BE2C (cell line): ENCODE measurements around the gene HRH1. TPM values are rescaled to one million over a fixed set of nuclear protein-coding genes. Genes with fewer than 3 reads are reported as not detected.
A peak's percentile ranks its signal among the peaks of the same experiment; 100 is the strongest.
"Not testable (repeated sequence)": the region's sequence is repeated elsewhere in the genome, so short reads cannot be mapped to it uniquely, and the experiment has no call there.

Experiments
- DNase-seq: peaks from one replicate; pipeline ENCODE4 v3.0.0-alpha.2; 2020
- H3K27me3 ChIP-seq: fragments of 250-450 bp; sonication (Bioruptor Pico); 2 replicates; pipeline ENCODE4 v1.5.1; 2020; ENCODE audit warnings: mild to moderate bottlenecking
- H3K36me3 ChIP-seq: fragments of 250-450 bp; sonication (Bioruptor Pico); 2 replicates; pipeline ENCODE4 v1.5.1; 2020; ENCODE audit warnings: mild to moderate bottlenecking
- H3K4me1 ChIP-seq: fragments of 250-450 bp; sonication (Bioruptor Pico); 2 replicates; pipeline ENCODE4 v1.5.1; 2020
- H3K4me3 ChIP-seq: 2 replicates; pipeline ENCODE4 v1.5.1; 2011; ENCODE audit warnings: low read depth, low read length
- H3K9me3 ChIP-seq: fragments of 250-450 bp; sonication (Bioruptor Pico); 2 replicates; pipeline ENCODE4 v1.5.1; 2020
- polyA plus RNA-seq: library from polyadenylated mRNA; unstranded; fragments of >200 nt; gene quantifications from one replicate; pipeline ENCODE4 v1.2.1, GENCODE V29; 2012; ENCODE audit warnings: low read depth, missing spikeins; ENCODE audit not compliant: insufficient read length, insufficient read depth
- TF ChIP-seq, protein P1 (sequence below): IDR thresholded peaks from 2 replicates; pipeline ENCODE4 v1.5.1; 2012; ENCODE audit warnings: mild to moderate bottlenecking, low read depth, low read length

Gene HRH1, protein sequence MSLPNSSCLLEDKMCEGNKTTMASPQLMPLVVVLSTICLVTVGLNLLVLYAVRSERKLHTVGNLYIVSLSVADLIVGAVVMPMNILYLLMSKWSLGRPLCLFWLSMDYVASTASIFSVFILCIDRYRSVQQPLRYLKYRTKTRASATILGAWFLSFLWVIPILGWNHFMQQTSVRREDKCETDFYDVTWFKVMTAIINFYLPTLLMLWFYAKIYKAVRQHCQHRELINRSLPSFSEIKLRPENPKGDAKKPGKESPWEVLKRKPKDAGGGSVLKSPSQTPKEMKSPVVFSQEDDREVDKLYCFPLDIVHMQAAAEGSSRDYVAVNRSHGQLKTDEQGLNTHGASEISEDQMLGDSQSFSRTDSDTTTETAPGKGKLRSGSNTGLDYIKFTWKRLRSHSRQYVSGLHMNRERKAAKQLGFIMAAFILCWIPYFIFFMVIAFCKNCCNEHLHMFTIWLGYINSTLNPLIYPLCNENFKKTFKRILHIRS
- 0.28 TPM for polyA plus RNA-seq

DNA sequence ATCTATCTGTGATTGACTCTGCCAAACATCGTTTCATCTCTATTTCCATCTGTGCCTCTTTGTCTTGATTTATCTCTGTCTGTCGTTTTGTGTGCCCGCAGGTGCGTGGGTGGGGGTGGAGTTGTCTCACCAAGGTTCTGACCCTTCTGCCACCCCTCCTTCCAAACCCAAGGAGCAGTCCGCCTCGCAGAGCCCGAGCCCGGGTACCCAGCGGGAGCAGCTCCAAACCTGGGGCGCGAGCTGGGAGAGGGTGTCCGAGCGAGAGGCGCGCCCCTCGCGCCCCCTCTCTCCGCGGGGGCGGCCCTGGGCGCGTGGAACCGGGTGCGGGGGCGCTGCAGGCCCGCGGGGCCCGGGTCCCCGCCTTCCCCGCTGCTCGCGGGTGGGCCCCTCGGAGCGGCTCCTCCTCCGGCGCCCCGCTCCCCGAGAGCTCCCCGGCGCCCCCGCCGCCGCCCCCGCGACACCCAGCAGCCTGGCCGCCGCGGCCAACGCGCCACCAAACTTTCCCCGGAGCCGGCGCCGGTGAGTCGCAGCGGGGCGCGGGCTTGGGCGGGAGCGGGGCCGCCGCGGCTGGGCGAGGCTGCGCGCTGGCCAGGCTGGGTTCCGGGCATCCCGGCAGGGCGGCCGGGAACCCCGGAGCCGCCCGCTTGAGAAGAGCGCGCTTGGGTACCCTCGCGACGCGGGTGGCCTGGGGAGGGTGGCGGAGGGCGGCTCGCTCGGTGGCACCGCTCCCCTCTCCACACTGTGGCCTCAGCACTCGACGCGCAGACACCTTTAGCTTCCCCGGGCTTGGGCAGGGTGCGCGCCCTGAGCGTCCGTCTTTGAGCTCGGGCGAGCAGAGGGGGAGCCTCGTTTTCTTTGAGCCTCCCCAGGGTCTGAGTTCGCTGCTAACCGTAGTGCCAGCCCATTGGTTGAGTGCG is at the start of gene HRH1:
HRH1 (plus strand) TSS at position 458 of the 917 bp plus-strand sequence. CDS start 104,545 bp downstream, outside the sequence.
- Histone ChIP-seq H3K27me3 (peaks cover 11% of the 10 kb centered on the region; the same call in 1 of the 2 replicates), H3K4me1 (no peaks in the 10 kb centered on the region), H3K36me3 (no peaks in the 10 kb centered on the region), H3K4me3 (peak within 1 kb of the TSS; percentile 28), H3K9me3 (no peaks in the 10 kb centered on the region)
- DNase-seq: no peak
- TF ChIP-seq, protein P1, sequence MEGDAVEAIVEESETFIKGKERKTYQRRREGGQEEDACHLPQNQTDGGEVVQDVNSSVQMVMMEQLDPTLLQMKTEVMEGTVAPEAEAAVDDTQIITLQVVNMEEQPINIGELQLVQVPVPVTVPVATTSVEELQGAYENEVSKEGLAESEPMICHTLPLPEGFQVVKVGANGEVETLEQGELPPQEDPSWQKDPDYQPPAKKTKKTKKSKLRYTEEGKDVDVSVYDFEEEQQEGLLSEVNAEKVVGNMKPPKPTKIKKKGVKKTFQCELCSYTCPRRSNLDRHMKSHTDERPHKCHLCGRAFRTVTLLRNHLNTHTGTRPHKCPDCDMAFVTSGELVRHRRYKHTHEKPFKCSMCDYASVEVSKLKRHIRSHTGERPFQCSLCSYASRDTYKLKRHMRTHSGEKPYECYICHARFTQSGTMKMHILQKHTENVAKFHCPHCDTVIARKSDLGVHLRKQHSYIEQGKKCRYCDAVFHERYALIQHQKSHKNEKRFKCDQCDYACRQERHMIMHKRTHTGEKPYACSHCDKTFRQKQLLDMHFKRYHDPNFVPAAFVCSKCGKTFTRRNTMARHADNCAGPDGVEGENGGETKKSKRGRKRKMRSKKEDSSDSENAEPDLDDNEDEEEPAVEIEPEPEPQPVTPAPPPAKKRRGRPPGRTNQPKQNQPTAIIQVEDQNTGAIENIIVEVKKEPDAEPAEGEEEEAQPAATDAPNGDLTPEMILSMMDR: no peak

DNA sequence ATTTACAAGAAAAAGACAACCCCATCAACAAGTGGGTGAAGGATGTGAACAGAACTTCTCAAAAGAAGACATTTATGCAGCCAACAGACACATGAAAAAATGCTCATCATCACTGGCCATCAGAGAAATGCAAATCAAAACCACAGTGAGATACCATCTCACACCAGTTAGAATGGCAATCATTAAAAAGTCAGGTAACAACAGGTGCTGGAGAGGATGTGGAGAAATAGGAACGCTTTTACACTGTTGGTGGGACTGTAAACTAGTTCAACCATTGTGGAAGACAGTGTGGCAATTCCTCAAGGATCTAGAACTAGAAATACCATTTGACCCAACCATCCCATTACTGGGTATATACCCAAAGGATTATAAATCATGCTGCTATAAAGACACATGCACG is 41.0 kb upstream of the HRH1 start:
- not testable (repeated sequence) for H3K27me3 ChIP-seq, DNase-seq, H3K4me1 ChIP-seq, H3K36me3 ChIP-seq, H3K4me3 ChIP-seq, H3K9me3 ChIP-seq

DNA sequence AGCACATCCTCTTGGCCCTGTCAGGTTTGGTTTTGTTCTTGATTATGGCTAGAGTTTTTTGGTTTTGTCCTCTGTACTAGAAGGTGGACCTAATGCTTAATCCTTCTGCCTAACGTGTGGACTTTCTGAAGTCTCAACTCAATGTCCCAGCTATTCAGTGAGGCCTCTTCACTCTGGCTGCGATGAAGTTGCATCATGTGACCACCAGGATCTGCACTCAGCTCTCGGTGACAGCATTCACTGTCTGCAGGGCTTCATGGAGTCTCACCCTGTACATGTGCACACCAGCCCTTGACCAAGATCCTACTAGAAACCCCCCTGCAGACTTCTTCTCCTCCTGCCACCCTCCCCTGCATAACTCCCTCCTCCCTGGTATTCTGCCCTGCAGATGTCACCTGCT is 38.7 kb upstream of the HRH1 start:
- Histone ChIP-seq H3K36me3 (no peaks in the 10 kb centered on the region), H3K27me3 (no peaks in the 10 kb centered on the region), H3K9me3 (no peaks in the 10 kb centered on the region), H3K4me1 (no peaks in the 10 kb centered on the region), H3K4me3 (no peak overlapping the region)
- TF ChIP-seq, protein P1: no peak
- no peak for DNase-seq

DNA sequence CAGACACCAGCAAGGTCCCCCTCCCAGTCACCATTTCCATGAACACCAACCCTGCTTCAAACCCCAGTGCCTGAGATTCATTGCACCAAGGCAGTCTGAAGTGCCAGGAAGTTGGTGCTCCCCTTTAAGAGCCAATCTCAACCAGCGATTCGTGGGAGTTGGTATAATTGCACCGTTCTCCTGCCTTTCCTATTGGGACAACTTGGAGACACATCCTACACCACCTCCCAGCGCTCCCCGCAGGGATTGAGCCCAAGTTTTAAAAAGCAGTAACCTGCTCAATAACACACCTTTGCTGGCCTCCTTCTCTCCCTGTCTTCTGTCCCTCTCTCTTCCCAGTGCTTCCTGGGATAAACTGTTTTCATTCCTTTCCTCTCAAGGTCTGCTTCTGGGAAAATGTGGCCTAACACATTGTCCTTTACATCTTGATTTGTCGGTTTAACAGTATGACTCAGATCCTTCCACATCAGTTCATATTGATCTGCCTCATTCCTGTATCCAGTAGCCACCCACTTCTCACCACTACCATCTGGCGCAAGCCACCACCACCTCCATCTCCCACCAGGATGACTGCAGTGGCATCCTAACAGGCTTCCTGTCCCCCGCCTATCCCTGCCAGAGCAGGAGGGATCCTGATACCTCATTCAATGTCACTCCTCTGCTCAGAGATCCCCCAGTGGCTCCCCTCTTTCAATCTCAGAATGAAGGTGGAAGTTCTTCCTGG is 37.8 kb upstream of the HRH1 start:
- Histone ChIP-seq H3K9me3 (no peaks in the 10 kb centered on the region), H3K27me3 (no peaks in the 10 kb centered on the region), H3K36me3 (no peaks in the 10 kb centered on the region), H3K4me1 (no peaks in the 10 kb centered on the region), H3K4me3 (no peak overlapping the region)
- no peak for DNase-seq
- TF ChIP-seq, protein P1: no peak

DNA sequence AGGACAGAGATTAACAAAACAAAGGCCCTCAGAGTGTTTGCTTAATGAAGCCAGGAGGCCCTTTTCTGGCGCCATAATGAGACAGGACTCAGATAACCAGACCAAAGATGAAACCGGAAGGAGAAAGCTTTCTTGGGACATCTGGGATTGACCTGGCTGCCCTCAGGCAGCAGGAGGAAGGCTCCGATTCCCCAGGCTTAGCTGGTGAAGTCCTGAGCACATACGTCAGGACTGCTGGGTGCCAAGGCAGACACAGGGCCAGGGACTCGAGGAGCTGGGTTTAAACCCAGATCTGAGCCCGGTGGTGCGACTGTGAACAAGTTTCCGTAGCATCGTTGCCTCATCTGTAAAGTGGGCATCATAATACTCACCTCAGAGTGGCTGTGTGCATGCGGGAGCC is 36.7 kb upstream of the HRH1 start:
- no peaks in the 10 kb centered on the region for H3K9me3 ChIP-seq

More for the DNA sequence above, 36.7 kb upstream of the HRH1 start:
- Histone ChIP-seq H3K27me3 (no peaks in the 10 kb centered on the region), H3K4me1 (no peaks in the 10 kb centered on the region), H3K36me3 (no peaks in the 10 kb centered on the region), H3K4me3 (no peak overlapping the region)
- DNase-seq: no peak
- TF ChIP-seq, protein P1: no peak
